MM.1S (cell line): Measurements from ENCODE around the gene FBXL4.
"Not testable (repeated sequence)": the region's sequence is repeated elsewhere in the genome, so short reads cannot be mapped to it uniquely, and the experiment has no call there.

Experiments used
- DNase-seq: peaks from one replicate; pipeline ENCODE4 v3.0.0-alpha.2; 2015
- H2AFZ ChIP-seq: fragments of 300-600 bp; sonication (generic); 2 replicates; pipeline ENCODE4 v1.6.0; 2016; ENCODE audit warnings: antibody characterized with exemption, low read length
- H3F3A ChIP-seq: fragments of 300-600 bp; sonication (generic); 2 replicates; pipeline ENCODE4 v1.6.1; 2016; ENCODE audit warnings: mild to moderate bottlenecking, antibody characterized with exemption, low read length, moderate library complexity, mixed read lengths; ENCODE audit not compliant: insufficient read depth
- H3K27ac ChIP-seq: fragments of 300-600 bp; sonication (generic); 2 replicates; pipeline ENCODE4 v1.5.1; 2016; ENCODE audit warnings: mild to moderate bottlenecking, low read length
- H3K27me3 ChIP-seq: fragments of 300-600 bp; sonication (generic); replicated peaks from 2 replicates; pipeline ENCODE4 v1.6.0; 2016; ENCODE audit warnings: low read length; ENCODE audit not compliant: insufficient read depth
- H3K36me3 ChIP-seq: fragments of 300-600 bp; sonication (generic); replicated peaks from 2 replicates; pipeline ENCODE4 v1.6.1; 2016; ENCODE audit warnings: mild to moderate bottlenecking, low read length, mixed read lengths; ENCODE audit not compliant: insufficient read depth
- H3K4me1 ChIP-seq: fragments of 300-600 bp; sonication (generic); 2 replicates; pipeline ENCODE4 v1.6.1; 2016; ENCODE audit warnings: low read length, mixed read lengths
- H3K4me2 ChIP-seq: fragments of 300-600 bp; sonication (generic); 2 replicates; pipeline ENCODE4 v1.6.0; 2016; ENCODE audit warnings: low read depth, low read length
- H3K4me3 ChIP-seq: fragments of 300-600 bp; sonication (generic); 2 replicates; pipeline ENCODE4 v1.5.1; 2016; ENCODE audit warnings: low read length, mixed read lengths
- H3K79me2 ChIP-seq: fragments of 300-600 bp; sonication (generic); 2 replicates; pipeline ENCODE4 v1.6.1; 2016; ENCODE audit warnings: mixed run types, low read length, mixed read lengths
- H3K9ac ChIP-seq: fragments of 300-600 bp; sonication (generic); 2 replicates; pipeline ENCODE4 v1.6.1; 2016; ENCODE audit warnings: low read length, mixed read lengths
- H3K9me2 ChIP-seq: fragments of 300-600 bp; sonication (generic); replicated peaks from 2 replicates; pipeline ENCODE4 v1.6.1; 2016; ENCODE audit warnings: mild to moderate bottlenecking, low read length, mixed read lengths; ENCODE audit not compliant: insufficient read depth
- H3K9me3 ChIP-seq: fragments of 300-600 bp; sonication (generic); replicated peaks from 2 replicates; pipeline ENCODE4 v1.6.1; 2016; ENCODE audit warnings: mild to moderate bottlenecking, low read length, mixed read lengths; ENCODE audit not compliant: insufficient read depth
- H4K20me1 ChIP-seq: fragments of 300-600 bp; sonication (generic); 2 replicates; pipeline ENCODE4 v1.6.1; 2016; ENCODE audit warnings: mild to moderate bottlenecking, low read length, moderate library complexity, mixed read lengths; ENCODE audit not compliant: insufficient read depth
- CTCF ChIP-seq: fragments of 300-600 bp; sonication (generic); IDR thresholded peaks from 2 replicates; pipeline ENCODE4 v1.5.1; 2016; ENCODE audit warnings: antibody characterized with exemption, low read length, mixed read lengths
- EZH2 ChIP-seq: fragments of 300-600 bp; sonication (generic); optimal IDR thresholded peaks from 2 replicates; pipeline ENCODE3; 2017; ENCODE audit warnings: low read depth, mild to moderate bottlenecking, antibody characterized with exemption, low read length, mixed read lengths
- EZH2phosphoT487 ChIP-seq: fragments of 300-600 bp; sonication (generic); IDR thresholded peaks from 2 replicates; pipeline ENCODE4 v1.6.1; 2018; ENCODE audit warnings: antibody characterized with exemption, low read length

Gene FBXL4

GRCh38 chr6:98924647-98925046 is 23.1 kb downstream of the FBXL4 start:
- H3F3A ChIP-seq: no peaks in the 10 kb centered on the region
- H3K4me3 ChIP-seq: no peak overlapping the region
- H4K20me1 ChIP-seq: no peaks in the 10 kb centered on the region
- peaks cover 2% of the 10 kb centered on the region; the same call in 1 of the 2 replicates for H3K79me2 ChIP-seq
- H3K4me1 ChIP-seq: peaks cover 12% of the 10 kb centered on the region
- no peak overlapping the region for H3K9ac ChIP-seq
- no peak overlapping the region for H2AFZ ChIP-seq
- DNase-seq: no peak
- no peaks in the 10 kb centered on the region for H3K9me3 ChIP-seq
- H3K27me3 ChIP-seq: no peaks in the 10 kb centered on the region
- H3K27ac ChIP-seq: no peak overlapping the region
- H3K9me2 ChIP-seq: no peaks in the 10 kb centered on the region
- no peak overlapping the region for H3K4me2 ChIP-seq
- H3K36me3 ChIP-seq: no peaks in the 10 kb centered on the region; the same call in 1 of the 2 replicates
- TF ChIP-seq EZH2: no peak
- TF ChIP-seq EZH2phosphoT487: no peak
- TF ChIP-seq CTCF: no peak

- Histone ChIP-seq H3K36me3 (no peaks in the 10 kb centered on the region; the same call in 1 of the 2 replicates), H3K9ac (no peak overlapping the region), H3K4me2 (0 out of 2 replicates have a peak overlapping the region, but pooled peaks have one; percentile 1), H3K4me3 (no peak overlapping the region), H3K27me3 (no peaks in the 10 kb centered on the region), H3K9me3 (no peaks in the 10 kb centered on the region), H3K27ac (no peak overlapping the region), H2AFZ (no peak overlapping the region), H3K9me2 (no peaks in the 10 kb centered on the region), H4K20me1 (no peaks in the 10 kb centered on the region), H3K79me2 (no peaks in the 10 kb centered on the region), H3F3A (no peaks in the 10 kb centered on the region), H3K4me1 (peaks cover 12% of the 10 kb centered on the region)
- no peak for TF ChIP-seq EZH2
- TF ChIP-seq CTCF: no peak
- no peak for TF ChIP-seq EZH2phosphoT487
- DNase-seq: peak; percentile 19
Observed at GRCh38 chr6:98920904-98921431, 26.8 kb downstream of the FBXL4 start.

GRCh38 chr6:98910946-98911345 is 36.8 kb downstream of the FBXL4 start:
- not testable (repeated sequence) for H3K9ac ChIP-seq, DNase-seq, H3K27ac ChIP-seq, H3K79me2 ChIP-seq, H3K4me1 ChIP-seq, H4K20me1 ChIP-seq, H3F3A ChIP-seq, H3K9me2 ChIP-seq, H2AFZ ChIP-seq, H3K36me3 ChIP-seq, H3K4me3 ChIP-seq, H3K27me3 ChIP-seq, H3K4me2 ChIP-seq, H3K9me3 ChIP-seq

- H2AFZ ChIP-seq: no peak overlapping the region
- no peaks in the 10 kb centered on the region for H3K4me1 ChIP-seq
- H3K9me2 ChIP-seq: no peaks in the 10 kb centered on the region
- H3K9me3 ChIP-seq: no peaks in the 10 kb centered on the region
- no peak overlapping the region for H3K4me2 ChIP-seq
- no peak overlapping the region for H3K9ac ChIP-seq
- no peaks in the 10 kb centered on the region for H3K36me3 ChIP-seq
- no peaks in the 10 kb centered on the region for H4K20me1 ChIP-seq
- TF ChIP-seq EZH2phosphoT487: no peak
- no peak for TF ChIP-seq EZH2
- TF ChIP-seq CTCF: no peak
- H3F3A ChIP-seq: no peaks in the 10 kb centered on the region
- H3K27ac ChIP-seq: no peak overlapping the region
- H3K4me3 ChIP-seq: no peak overlapping the region
- H3K79me2 ChIP-seq: no peaks in the 10 kb centered on the region
- no peak for DNase-seq
- no peaks in the 10 kb centered on the region for H3K27me3 ChIP-seq
Observed at GRCh38 chr6:98909236-98909635, 38.5 kb downstream of the FBXL4 start.

GRCh38 chr6:98906342-98906741 is 41.4 kb downstream of the FBXL4 start:
- H3K9ac ChIP-seq, H3K9me3 ChIP-seq, H3K79me2 ChIP-seq, H3K27me3 ChIP-seq, H3K36me3 ChIP-seq, DNase-seq, H3F3A ChIP-seq, H3K9me2 ChIP-seq, H2AFZ ChIP-seq, H3K4me3 ChIP-seq, H3K4me1 ChIP-seq, H3K4me2 ChIP-seq, H4K20me1 ChIP-seq, H3K27ac ChIP-seq: not testable (repeated sequence)
